ENCODE measurements around the gene AVPR2.
A peak's percentile ranks its signal among the peaks of the same experiment; 100 is the strongest.

Gene AVPR2

GRCh38 chrX:153922932-153923857, 18.7 kb downstream of the AVPR2 start:
- Histone ChIP-seq H3K79me2 (ENCODE audit: low read length) (peaks cover 69% of the 10 kb centered on the region), H3K4me2 (ENCODE audit: low read length) (peak overlapping the region; percentile 100)

DNA sequence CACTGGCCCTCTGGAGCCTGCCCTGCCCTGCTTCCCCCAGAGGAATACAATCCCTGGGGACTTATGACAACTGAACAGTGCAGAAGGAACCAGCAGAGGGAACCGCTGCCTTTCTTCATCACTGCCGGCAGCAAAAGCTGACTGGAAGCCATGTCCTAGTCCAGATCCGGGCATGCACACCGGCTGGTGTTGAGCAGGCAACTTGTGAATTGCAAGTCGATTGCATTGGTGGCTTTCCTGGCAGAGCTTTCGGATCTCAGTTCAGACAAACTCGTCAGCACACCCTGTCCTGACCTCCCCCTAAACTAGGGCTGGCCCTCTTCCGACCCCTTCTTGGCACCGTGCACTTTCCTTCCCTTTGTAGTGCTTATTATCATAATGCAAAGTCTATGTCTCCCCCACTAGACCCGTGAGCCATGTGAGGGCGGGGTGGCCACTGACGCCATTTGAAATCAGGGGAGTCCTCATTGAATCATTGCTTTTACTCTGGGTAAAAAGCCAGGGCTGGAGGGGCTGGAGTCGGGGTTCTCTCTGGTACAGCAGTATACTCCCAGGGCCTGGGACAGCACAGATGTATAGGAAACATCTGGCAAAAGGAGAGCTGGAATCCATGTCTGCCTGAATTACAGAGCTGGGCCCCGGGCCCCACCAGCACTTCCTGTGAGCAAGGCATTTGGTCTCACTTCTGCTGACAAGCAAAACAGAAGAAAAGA, 19.8 kb downstream of the AVPR2 start:
- Histone ChIP-seq H3K9ac (ENCODE audit: low read length) (peak overlapping the region; percentile 100), H3K4me1 (ENCODE audit: low read length) (peaks cover 28% of the 10 kb centered on the region), H3K27me3 (ENCODE audit: low read depth, low read length) (no peaks in the 10 kb centered on the region), H3K27ac (ENCODE audit: low read length) (peak overlapping the region; percentile 100), H3K79me2 (ENCODE audit: low read length) (peaks cover 72% of the 10 kb centered on the region), H3K4me2 (ENCODE audit: low read length) (peak overlapping the region; percentile 100), H3K4me3 (ENCODE audit: low read length) (peak overlapping the region; percentile 100), H3K9me3 (ENCODE audit: insufficient read depth, low read length) (no peaks in the 10 kb centered on the region), H3K36me3 (replicated peaks; ENCODE audit: low read depth, low read length) (peaks cover 44% of the 10 kb centered on the region), H4K20me1 (ENCODE audit: insufficient read depth, low read length) (peaks cover 31% of the 10 kb centered on the region), H2AFZ (ENCODE audit: low read depth, low read length) (no peak overlapping the region)
- TF ChIP-seq EZH2phosphoT487 (IDR thresholded peaks at IDR 0.05; ENCODE audit: low read depth) (no peak), CTCF (IDR thresholded peaks at IDR 0.05; ENCODE audit: low read depth, low read length) (peak; percentile 24)

More at GRCh38 chrX:153922932-153923857, 18.7 kb downstream of the AVPR2 start:
- Histone ChIP-seq H3K27me3 (ENCODE audit: low read depth, low read length) (no peaks in the 10 kb centered on the region), H3K9me3 (ENCODE audit: insufficient read depth, low read length) (no peaks in the 10 kb centered on the region), H2AFZ (ENCODE audit: low read depth, low read length) (no peak overlapping the region), H3K4me3 (ENCODE audit: low read length) (no peak overlapping the region), H3K9ac (ENCODE audit: low read length) (no peak overlapping the region), H3K4me1 (ENCODE audit: low read length) (peaks cover 23% of the 10 kb centered on the region), H3K36me3 (replicated peaks; ENCODE audit: low read depth, low read length) (peaks cover 44% of the 10 kb centered on the region), H3K27ac (ENCODE audit: low read length) (no peak overlapping the region), H4K20me1 (ENCODE audit: insufficient read depth, low read length) (peaks cover 31% of the 10 kb centered on the region)
- TF ChIP-seq CTCF (IDR thresholded peaks at IDR 0.05; ENCODE audit: low read depth, low read length) (peak; percentile 19; the same call in 1 of the 2 replicates), EZH2phosphoT487 (IDR thresholded peaks at IDR 0.05; ENCODE audit: low read depth) (no peak)

- H3K27ac ChIP-seq (ENCODE audit: low read length) = peak overlapping the region; percentile 100
- no peaks in the 10 kb centered on the region for H3K27me3 ChIP-seq (ENCODE audit: low read depth, low read length)
- H3K4me3 ChIP-seq (ENCODE audit: low read length) = peak overlapping the region; percentile 100
- peak overlapping the region; percentile 100 for H3K9ac ChIP-seq (ENCODE audit: low read length)
- peaks cover 38% of the 10 kb centered on the region for H3K36me3 ChIP-seq (replicated peaks; ENCODE audit: low read depth, low read length)
- TF ChIP-seq EZH2phosphoT487 (IDR thresholded peaks at IDR 0.05; ENCODE audit: low read depth) (no peak), CTCF (IDR thresholded peaks at IDR 0.05; ENCODE audit: low read depth, low read length) (no peak)
- no peaks in the 10 kb centered on the region for H3K9me3 ChIP-seq (ENCODE audit: insufficient read depth, low read length)
- H3K4me1 ChIP-seq (ENCODE audit: low read length) = peaks cover 33% of the 10 kb centered on the region
- H4K20me1 ChIP-seq (ENCODE audit: insufficient read depth, low read length) = peaks cover 27% of the 10 kb centered on the region
- H3K79me2 ChIP-seq (ENCODE audit: low read length) = peaks cover 68% of the 10 kb centered on the region
- H2AFZ ChIP-seq (ENCODE audit: low read depth, low read length) = no peak overlapping the region
- H3K4me2 ChIP-seq (ENCODE audit: low read length) = peak overlapping the region; percentile 100
Observed at GRCh38 chrX:153925387-153925738, 20.9 kb downstream of the AVPR2 start.
